Left ventricle myocardium inferior (tissue), 1 donor: ENCODE measurements around the gene GIMAP1. TPM values are rescaled to one million over a fixed set of nuclear protein-coding genes. Genes with fewer than 3 reads are reported as not detected.
A peak's percentile ranks its signal among the peaks of the same experiment; 100 is the strongest.
"Not testable (repeated sequence)": the region's sequence is repeated elsewhere in the genome, so short reads cannot be mapped to it uniquely, and the experiment has no call there.

ENCODE experiments used
- DNase-seq: peaks from one replicate; pipeline ENCODE4 v3.0.0-alpha.2; 2020
- H3K27ac ChIP-seq: fragments of 200-600 bp; replicated peaks from 2 replicates; pipeline ENCODE4 v1.8.0; 2021
- H3K27me3 ChIP-seq: fragments of 200-600 bp; 2 replicates; pipeline ENCODE4 v1.8.0; 2021; ENCODE audit warnings: low read depth
- H3K36me3 ChIP-seq: fragments of 200-600 bp; 2 replicates; pipeline ENCODE4 v1.8.0; 2021
- H3K4me1 ChIP-seq: fragments of 200-600 bp; 2 replicates; pipeline ENCODE4 v1.8.0; 2021
- H3K4me3 ChIP-seq: fragments of 200-600 bp; 2 replicates; pipeline ENCODE4 v1.8.0; 2021; ENCODE audit warnings: mild to moderate bottlenecking, moderate library complexity
- H3K9me3 ChIP-seq: fragments of 200-600 bp; replicated peaks from 2 replicates; pipeline ENCODE4 v1.8.0; 2021
- CTCF ChIP-seq: fragments of 200-600 bp; IDR thresholded peaks from 2 replicates; pipeline ENCODE4 v1.8.0; 2021; ENCODE audit warnings: antibody characterized with exemption, mild to moderate bottlenecking, borderline replicate concordance
- intact Hi-C: fragments of 100-400 bp; cut with micrococcal nuclease; formaldehyde crosslinking; loops from one replicate; pipeline ENCODE4 v1.11.0; 2022
- long read RNA-seq: library from polyadenylated mRNA; unstranded; transcript quantifications from one replicate; pipeline ENCODE4 v2.0.0, GENCODE V29; 2021
- total RNA-seq: library from RNA; stranded (reverse); fragmentation: NEBNext Ultra II Directional; extraction: Animal tissue kit (Norgen Biotek cat#: 25700); gene quantifications from one replicate; pipeline ENCODE4 v1.2.1, GENCODE V29; 2021
- donor health status: DM: no; HTN: yes; CAD: no; lungs with severe emphysema.

GIMAP1 gene
- total RNA-seq = 5.9 TPM
- long read RNA-seq, full-length matches to known transcripts = 11 of 11 reads
- long read RNA-seq, partial matches to known transcripts = 0 of 11 reads
- long read RNA-seq, other reads (novel, unspliced or antisense) = 0 of 11 reads

GRCh38 chr7:150716368-150716767, at the start of gene GIMAP1:
Gene GIMAP1, plus strand, starts transcription at chr7:150716613. Its CDS starts 2,435 bp downstream, at chr7:150719048.
- intact Hi-C loops = loop anchor here (10.0 kb wide), 1 partner anchor 82 kb away; the partner anchor contains the start of gene GIMAP6
- Histone ChIP-seq H3K27ac (peak within 1 kb of the TSS; percentile 91), H3K4me1 (peaks cover 24% of the 10 kb centered on the region)

GRCh38 chr7:150668472-150668911, 47.9 kb upstream of the GIMAP1 start:
- H3K27ac ChIP-seq = no peak overlapping the region
- H3K4me1 ChIP-seq = no peaks in the 10 kb centered on the region
- no peak for TF ChIP-seq CTCF
- peaks cover 10% of the 10 kb centered on the region for H3K9me3 ChIP-seq
- no peaks in the 10 kb centered on the region for H3K27me3 ChIP-seq
- H3K36me3 ChIP-seq = no peaks in the 10 kb centered on the region
- H3K4me3 ChIP-seq = no peak overlapping the region
- DNase-seq = no peak
- intact Hi-C loops = no loop called here

More at GRCh38 chr7:150716368-150716767, at the start of gene GIMAP1:
- H3K36me3 ChIP-seq = peaks cover 26% of the 10 kb centered on the region
- H3K27me3 ChIP-seq = no peaks in the 10 kb centered on the region
- peak within 1 kb of the TSS; percentile 69 for H3K4me3 ChIP-seq
- no peak for TF ChIP-seq CTCF
- H3K9me3 ChIP-seq = peaks cover 22% of the 10 kb centered on the region
- peak; percentile 47 for DNase-seq

- DNase-seq = no peak
- Histone ChIP-seq H3K9me3 (peaks cover 10% of the 10 kb centered on the region), H3K4me1 (no peaks in the 10 kb centered on the region), H3K27ac (no peak overlapping the region), H3K27me3 (no peaks in the 10 kb centered on the region), H3K4me3 (no peak overlapping the region), H3K36me3 (no peaks in the 10 kb centered on the region)
- TF ChIP-seq CTCF = no peak
- intact Hi-C loops = no loop called here
Observed at GRCh38 chr7:150668977-150669376, 47.4 kb upstream of the GIMAP1 start.

- DNase-seq, H3K27ac ChIP-seq, H3K27me3 ChIP-seq, intact Hi-C loops, H3K4me3 ChIP-seq, H3K36me3 ChIP-seq: not testable (repeated sequence)
- peaks cover 10% of the 10 kb centered on the region for H3K9me3 ChIP-seq
- peaks cover 10% of the 10 kb centered on the region for H3K4me1 ChIP-seq
Observed at GRCh38 chr7:150671798-150672585, 44.4 kb upstream of the GIMAP1 start.

- no peak for DNase-seq
- H3K36me3 ChIP-seq = no peaks in the 10 kb centered on the region
- H3K9me3 ChIP-seq = no peaks in the 10 kb centered on the region
- intact Hi-C loops = no loop called here
- no peak for TF ChIP-seq CTCF
- peaks cover 14% of the 10 kb centered on the region for H3K4me1 ChIP-seq
- peak overlapping the region; percentile 85 for H3K27ac ChIP-seq
- H3K4me3 ChIP-seq = peak overlapping the region; percentile 33
- H3K27me3 ChIP-seq = no peaks in the 10 kb centered on the region
Observed at GRCh38 chr7:150675714-150676113, 40.7 kb upstream of the GIMAP1 start.

GRCh38 chr7:150676276-150676675, 40.1 kb upstream of the GIMAP1 start:
- peak overlapping the region; percentile 33 for H3K4me3 ChIP-seq
- H3K27ac ChIP-seq = peak overlapping the region; percentile 85
- DNase-seq, H3K27me3 ChIP-seq, intact Hi-C loops, H3K36me3 ChIP-seq, H3K9me3 ChIP-seq: not testable (repeated sequence)
- H3K4me1 ChIP-seq = peaks cover 14% of the 10 kb centered on the region

- H3K4me3 ChIP-seq, H3K9me3 ChIP-seq, intact Hi-C loops: not testable (repeated sequence)
Observed at GRCh38 chr7:150676854-150677253, 39.6 kb upstream of the GIMAP1 start.

GRCh38 chr7:150678601-150679000, 37.8 kb upstream of the GIMAP1 start:
- H3K4me3 ChIP-seq, H3K36me3 ChIP-seq, intact Hi-C loops, H3K9me3 ChIP-seq, DNase-seq, H3K27me3 ChIP-seq: not testable (repeated sequence)
- H3K4me1 ChIP-seq = peaks cover 14% of the 10 kb centered on the region
- peak overlapping the region; percentile 85 for H3K27ac ChIP-seq

More at GRCh38 chr7:150676854-150677253, 39.6 kb upstream of the GIMAP1 start:
- Histone ChIP-seq H3K27ac (peak overlapping the region; percentile 85), H3K4me1 (peaks cover 14% of the 10 kb centered on the region)
- not testable (repeated sequence) for DNase-seq, H3K27me3 ChIP-seq, H3K36me3 ChIP-seq

- H3K27ac ChIP-seq = peak overlapping the region; percentile 44
- H3K4me3 ChIP-seq, H3K36me3 ChIP-seq, DNase-seq, intact Hi-C loops, H3K27me3 ChIP-seq, H3K9me3 ChIP-seq: not testable (repeated sequence)
- peaks cover 21% of the 10 kb centered on the region for H3K4me1 ChIP-seq
Observed at GRCh38 chr7:150680364-150680763, 36.0 kb upstream of the GIMAP1 start.
